WTC11 (cell line): Measurements from ENCODE around the gene KAZN. TPM values are rescaled to one million over a fixed set of nuclear protein-coding genes. Genes with fewer than 3 reads are reported as not detected.

Experiments
- ATAC-seq: fragments of 200-7000 bp; cut with Tn5 transposase; 2 replicates; pipeline ENCODE4 v1.10.0; 2021; ENCODE audit warnings: mild to moderate bottlenecking, moderate library complexity
- CTCF ChIA-PET: fragments of 300-600 bp; sonication (Branson Sonifier 250); formaldehyde crosslinking; loops from one replicate; lab custom pipeline; 2021; ENCODE audit warnings: antibody characterized with exemption; lab: Charles Lee
- POLR2A ChIA-PET: fragments of 350-600 bp; sonication (Branson Sonifier 250); formaldehyde crosslinking; loops from one replicate; lab custom pipeline; 2021; ENCODE audit warnings: antibody characterized with exemption; lab: Charles Lee
- DNase-seq: peaks from one replicate; pipeline ENCODE4 v3.0.0; 2021; ENCODE audit warnings: low spot score
- H3K27ac Mint-ChIP-seq: 2 replicates; pipeline ENCODE4 v1.8.0; 2021; ENCODE audit warnings: mixed read lengths
- H3K27me3 Mint-ChIP-seq: 2 replicates; pipeline ENCODE4 v1.8.0; 2021; ENCODE audit warnings: low read depth, mild to moderate bottlenecking, moderate library complexity, mixed read lengths
- H3K36me3 Mint-ChIP-seq: 2 replicates; pipeline ENCODE4 v1.8.0; 2021; ENCODE audit warnings: mixed read lengths
- H3K4me1 Mint-ChIP-seq: 2 replicates; pipeline ENCODE4 v1.8.0; 2022; ENCODE audit warnings: mixed read lengths
- H3K4me3 Mint-ChIP-seq: 2 replicates; pipeline ENCODE4 v1.8.0; 2021; ENCODE audit warnings: mild to moderate bottlenecking, moderate library complexity, mixed read lengths
- H3K9me3 Mint-ChIP-seq: 2 replicates; pipeline ENCODE4 v1.8.0; 2021; ENCODE audit warnings: mixed read lengths
- CREB1 ChIP-seq: sonication (generic); formaldehyde crosslinking; IDR thresholded peaks from 2 replicates; pipeline ENCODE4 v1.8.0; 2023; ENCODE audit warnings: mild to moderate bottlenecking, missing genetic modification reagents
- CREM ChIP-seq: sonication (generic); formaldehyde crosslinking; IDR thresholded peaks from 2 replicates; pipeline ENCODE4 v1.8.1; 2022; ENCODE audit warnings: mild to moderate bottlenecking, missing genetic modification reagents, moderate library complexity
- FOXJ3 ChIP-seq: sonication (generic); formaldehyde crosslinking; IDR thresholded peaks from 2 replicates; pipeline ENCODE4 v1.9.0; 2021; ENCODE audit warnings: missing genetic modification reagents, mild to moderate bottlenecking, borderline replicate concordance
- FOXP4 ChIP-seq: sonication (generic); formaldehyde crosslinking; IDR thresholded peaks from 2 replicates; pipeline ENCODE4 v1.8.0; 2022; ENCODE audit warnings: mild to moderate bottlenecking, missing genetic modification reagents
- GABPB1 ChIP-seq: sonication (generic); formaldehyde crosslinking; IDR thresholded peaks from 2 replicates; pipeline ENCODE4 v1.8.1; 2023; ENCODE audit warnings: mild to moderate bottlenecking, missing genetic modification reagents
- GTF2I ChIP-seq: fragments of 250-450 bp; sonication (Bioruptor Pico); conservative IDR thresholded peaks from 2 replicates; pipeline ENCODE4 v1.4.0; 2021; ENCODE audit warnings: mild to moderate bottlenecking
- MXD4 ChIP-seq: fragments of 250-450 bp; sonication (Bioruptor Pico); IDR thresholded peaks from 2 replicates; pipeline ENCODE4 v1.8.0; 2021; ENCODE audit warnings: mild to moderate bottlenecking, moderate library complexity, borderline replicate concordance
- NFATC4 ChIP-seq: fragments of 250-450 bp; sonication (Bioruptor Pico); IDR thresholded peaks from 2 replicates; pipeline ENCODE4 v1.9.0; 2021; ENCODE audit warnings: mild to moderate bottlenecking
- NFE2L1 ChIP-seq: sonication (generic); formaldehyde crosslinking; IDR thresholded peaks from 2 replicates; pipeline ENCODE4 v1.8.1; 2023; ENCODE audit warnings: missing genetic modification reagents
- NFYB ChIP-seq: sonication (generic); formaldehyde crosslinking; conservative IDR thresholded peaks from 2 replicates; pipeline ENCODE4 v1.8.0; 2022; ENCODE audit warnings: low read depth, missing genetic modification reagents
- PRRX2 ChIP-seq: fragments of 250-450 bp; sonication (Bioruptor Pico); IDR thresholded peaks from 2 replicates; pipeline ENCODE4 v1.8.0; 2021; ENCODE audit warnings: mild to moderate bottlenecking
- SMAD3 ChIP-seq: sonication (generic); formaldehyde crosslinking; IDR thresholded peaks from 2 replicates; pipeline ENCODE4 v1.8.0; 2022; ENCODE audit warnings: missing genetic modification reagents, mild to moderate bottlenecking, borderline replicate concordance
- SMAD4 ChIP-seq: sonication (generic); formaldehyde crosslinking; IDR thresholded peaks from 2 replicates; pipeline ENCODE4 v1.8.0; 2022; ENCODE audit warnings: mild to moderate bottlenecking, missing genetic modification reagents
- ZNF121 ChIP-seq: sonication (generic); formaldehyde crosslinking; IDR thresholded peaks from 2 replicates; pipeline ENCODE4 v1.8.0; 2023; ENCODE audit warnings: missing genetic modification reagents
- ZNF317 ChIP-seq: sonication (generic); formaldehyde crosslinking; IDR thresholded peaks from 2 replicates; pipeline ENCODE4 v1.8.1; 2023; ENCODE audit warnings: low read depth, mild to moderate bottlenecking, moderate library complexity, missing genetic modification reagents, borderline replicate concordance
- ZNF396 ChIP-seq: fragments of 250-450 bp; sonication (Bioruptor Pico); IDR thresholded peaks from 2 replicates; pipeline ENCODE4 v1.8.0; 2021; ENCODE audit warnings: mild to moderate bottlenecking, moderate library complexity, borderline replicate concordance
- ZNF416 ChIP-seq: fragments of 250-450 bp; sonication (Bioruptor Pico); IDR thresholded peaks from 2 replicates; pipeline ENCODE4 v1.9.0; 2021; ENCODE audit warnings: mild to moderate bottlenecking, inconsistent platforms
- ZNF423 ChIP-seq: fragments of 250-450 bp; sonication (Bioruptor Pico); IDR thresholded peaks from 2 replicates; pipeline ENCODE4 v2.1.2; 2022; ENCODE audit warnings: mild to moderate bottlenecking, moderate library complexity
- ZNF532 ChIP-seq: fragments of 250-450 bp; sonication (Bioruptor Pico); IDR thresholded peaks from 2 replicates; pipeline ENCODE4 v1.9.0; 2021; ENCODE audit warnings: mild to moderate bottlenecking, borderline replicate concordance
- ZNF671 ChIP-seq: fragments of 250-450 bp; sonication (Bioruptor Pico); IDR thresholded peaks from 2 replicates; pipeline ENCODE4 v1.8.0; 2021; ENCODE audit warnings: mild to moderate bottlenecking
- total RNA-seq: library from RNA; stranded (reverse); gene quantifications from 3 replicates; pipeline ENCODE4 v1.2.3, GENCODE V29; 2021
- TF ChIP-seq, protein P1 (sequence below): sonication (generic); formaldehyde crosslinking; IDR thresholded peaks from 2 replicates; pipeline ENCODE4 v1.8.1; 2023; ENCODE audit warnings: mild to moderate bottlenecking, missing genetic modification reagents
- TF ChIP-seq, protein P2 (sequence below): fragments of 200-600 bp; IDR thresholded peaks from 2 replicates; pipeline ENCODE4 v1.8.0; 2022; ENCODE audit warnings: antibody characterized with exemption

KAZN gene
- total RNA-seq, 1 experiment from 2014 or later: 19.9 TPM

- ATAC-seq (peak; percentile 52; the same call in 1 of the 2 replicates), DNase-seq (peak; percentile 26)
- H3K27ac Mint-ChIP-seq: no peak overlapping the region
- H3K4me3 Mint-ChIP-seq: no peak overlapping the region
- ChIA-PET CTCF (no interaction called here), POLR2A (no interaction called here)
- H3K36me3 Mint-ChIP-seq: no peaks in the 10 kb centered on the region
- H3K9me3 Mint-ChIP-seq: no peaks in the 10 kb centered on the region
- TF ChIP-seq MXD4 (CRISPR knock-in tag) (no peak), ZNF416 (no peak), FOXP4 (CRISPR knock-in tag) (no peak), NFE2L1 (no peak), FOXJ3 (CRISPR knock-in tag) (no peak), CREB1 (no peak), ZNF121 (CRISPR knock-in tag) (no peak), CREM (no peak), GABPB1 (CRISPR knock-in tag) (no peak), PRRX2 (CRISPR knock-in tag) (no peak), ZNF532 (CRISPR knock-in tag) (no peak), ZNF423 (no peak)
- TF ChIP-seq, protein P1, sequence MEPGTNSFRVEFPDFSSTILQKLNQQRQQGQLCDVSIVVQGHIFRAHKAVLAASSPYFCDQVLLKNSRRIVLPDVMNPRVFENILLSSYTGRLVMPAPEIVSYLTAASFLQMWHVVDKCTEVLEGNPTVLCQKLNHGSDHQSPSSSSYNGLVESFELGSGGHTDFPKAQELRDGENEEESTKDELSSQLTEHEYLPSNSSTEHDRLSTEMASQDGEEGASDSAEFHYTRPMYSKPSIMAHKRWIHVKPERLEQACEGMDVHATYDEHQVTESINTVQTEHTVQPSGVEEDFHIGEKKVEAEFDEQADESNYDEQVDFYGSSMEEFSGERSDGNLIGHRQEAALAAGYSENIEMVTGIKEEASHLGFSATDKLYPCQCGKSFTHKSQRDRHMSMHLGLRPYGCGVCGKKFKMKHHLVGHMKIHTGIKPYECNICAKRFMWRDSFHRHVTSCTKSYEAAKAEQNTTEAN: no peak
- TF ChIP-seq, protein P2, sequence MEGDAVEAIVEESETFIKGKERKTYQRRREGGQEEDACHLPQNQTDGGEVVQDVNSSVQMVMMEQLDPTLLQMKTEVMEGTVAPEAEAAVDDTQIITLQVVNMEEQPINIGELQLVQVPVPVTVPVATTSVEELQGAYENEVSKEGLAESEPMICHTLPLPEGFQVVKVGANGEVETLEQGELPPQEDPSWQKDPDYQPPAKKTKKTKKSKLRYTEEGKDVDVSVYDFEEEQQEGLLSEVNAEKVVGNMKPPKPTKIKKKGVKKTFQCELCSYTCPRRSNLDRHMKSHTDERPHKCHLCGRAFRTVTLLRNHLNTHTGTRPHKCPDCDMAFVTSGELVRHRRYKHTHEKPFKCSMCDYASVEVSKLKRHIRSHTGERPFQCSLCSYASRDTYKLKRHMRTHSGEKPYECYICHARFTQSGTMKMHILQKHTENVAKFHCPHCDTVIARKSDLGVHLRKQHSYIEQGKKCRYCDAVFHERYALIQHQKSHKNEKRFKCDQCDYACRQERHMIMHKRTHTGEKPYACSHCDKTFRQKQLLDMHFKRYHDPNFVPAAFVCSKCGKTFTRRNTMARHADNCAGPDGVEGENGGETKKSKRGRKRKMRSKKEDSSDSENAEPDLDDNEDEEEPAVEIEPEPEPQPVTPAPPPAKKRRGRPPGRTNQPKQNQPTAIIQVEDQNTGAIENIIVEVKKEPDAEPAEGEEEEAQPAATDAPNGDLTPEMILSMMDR: no peak
- TF ChIP-seq, all 79 proteins: peak for 0
- Mint-ChIP-seq H3K4me1 (peaks cover 19% of the 10 kb centered on the region), H3K27me3 (no peaks in the 10 kb centered on the region)
These were observed 268.6 kb downstream of the KAZN start for GRCh38 chr1:14866911-14867612.

DNA sequence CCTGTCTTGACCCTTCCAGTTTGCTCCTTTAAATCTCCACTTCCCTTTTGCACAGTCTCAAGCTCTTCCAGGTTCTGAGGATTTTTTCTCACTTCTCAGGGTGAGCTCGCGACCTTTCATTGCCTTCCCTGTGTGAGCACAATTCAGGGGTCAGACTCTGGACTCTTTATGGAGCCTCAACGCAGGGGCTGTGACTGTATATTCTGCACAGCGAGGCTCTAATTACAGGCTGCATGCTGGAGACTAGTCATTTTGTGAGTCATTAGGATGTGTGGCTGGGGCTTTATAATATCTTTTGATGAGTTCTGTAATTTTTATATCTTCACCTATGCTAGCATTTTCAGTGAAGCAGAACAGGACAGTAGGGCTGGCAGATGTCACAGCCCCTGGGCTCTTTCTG lies 270.7 kb downstream of the KAZN start:
- ChIA-PET POLR2A (no interaction called here), CTCF (interaction anchor here (0.7 kb wide), 1 partner anchor 158 kb away, joined by 3 read pairs; no protein-coding TSS in a partner anchor)
- H3K4me1 Mint-ChIP-seq: peaks cover 15% of the 10 kb centered on the region

More for the DNA sequence above, 270.7 kb downstream of the KAZN start:
- ATAC-seq: no peak
- H3K27ac Mint-ChIP-seq: no peak overlapping the region
- H3K4me3 Mint-ChIP-seq: no peak overlapping the region
- no peak for TF ChIP-seq NFYB (CRISPR knock-in tag)
- no peak for TF ChIP-seq ZNF671 (CRISPR knock-in tag)
- no peak for TF ChIP-seq NFATC4 (CRISPR knock-in tag)
- TF ChIP-seq, protein P1: no peak
- TF ChIP-seq GTF2I: no peak
- TF ChIP-seq ZNF317 (CRISPR knock-in tag): no peak
- no peak for TF ChIP-seq SMAD4 (CRISPR knock-in tag)
- TF ChIP-seq ZNF396 (CRISPR knock-in tag): no peak
- no peak for TF ChIP-seq SMAD3 (CRISPR knock-in tag)
- TF ChIP-seq ZNF121 (CRISPR knock-in tag): no peak
- TF ChIP-seq, all 79 proteins: peak for 0
- no peaks in the 10 kb centered on the region for H3K27me3 Mint-ChIP-seq
- no peaks in the 10 kb centered on the region for H3K9me3 Mint-ChIP-seq
- H3K36me3 Mint-ChIP-seq: no peaks in the 10 kb centered on the region
- no peak for DNase-seq
